Fibroblast of skin of right quadriceps (primary cell): ENCODE measurements around the gene OR1A1.
"Not testable (repeated sequence)": the region's sequence is repeated elsewhere in the genome, so short reads cannot be mapped to it uniquely, and the experiment has no call there.

Experiments
- DNase-seq: peaks from one replicate; pipeline ENCODE4 v3.0.0-alpha.2; 2013

OR1A1 gene

GRCh38 chr17:3207367-3207766 is at the start of gene OR1A1:
Gene OR1A1 (plus strand): TSS chr17:3207667. CDS start chr17:3215621, 7,954 bp downstream.
- no peak for DNase-seq

GRCh38 chr17:3167574-3167973 is 39.9 kb upstream of the OR1A1 start:
- DNase-seq, result no peak

GRCh38 chr17:3189961-3190360 is 17.5 kb upstream of the OR1A1 start:
- no peak for DNase-seq

GRCh38 chr17:3197219-3197618 is 10.2 kb upstream of the OR1A1 start, which contains the start of gene OR1A2:
Gene OR1A2 (plus strand): TSS chr17:3197519. CDS start chr17:3197519, 0 bp downstream.
- DNase-seq, result no peak

- DNase-seq, result no peak
Observed at GRCh38 chr17:3208484-3208883, 1.0 kb downstream of the OR1A1 start.

- DNase-seq, result no peak
Observed at GRCh38 chr17:3213001-3213400, 5.5 kb downstream of the OR1A1 start.

- no peak for DNase-seq
Observed at GRCh38 chr17:3213587-3213986, 6.1 kb downstream of the OR1A1 start.

GRCh38 chr17:3219978-3220377 is 12.5 kb downstream of the OR1A1 start:
- not testable (repeated sequence) for DNase-seq

- DNase-seq, result no peak
Observed at GRCh38 chr17:3221850-3222249, 14.4 kb downstream of the OR1A1 start.

GRCh38 chr17:3222505-3222904 is 15.0 kb downstream of the OR1A1 start:
- DNase-seq, result no peak

- not testable (repeated sequence) for DNase-seq
Observed at GRCh38 chr17:3224721-3225352, 17.4 kb downstream of the OR1A1 start.

GRCh38 chr17:3232300-3232699 is 24.8 kb downstream of the OR1A1 start:
- not testable (repeated sequence) for DNase-seq

GRCh38 chr17:3238685-3239084 is 31.2 kb downstream of the OR1A1 start:
- DNase-seq, result not testable (repeated sequence)

- not testable (repeated sequence) for DNase-seq
Observed at GRCh38 chr17:3241044-3241443, 33.6 kb downstream of the OR1A1 start.

- not testable (repeated sequence) for DNase-seq
Observed at GRCh38 chr17:3244841-3245240, 37.4 kb downstream of the OR1A1 start.

GRCh38 chr17:3249013-3249412 is 41.5 kb downstream of the OR1A1 start:
- not testable (repeated sequence) for DNase-seq

- no peak for DNase-seq
Observed at GRCh38 chr17:3256575-3256974, 49.1 kb downstream of the OR1A1 start.

GRCh38 chr17:3260163-3260562 is 52.7 kb downstream of the OR1A1 start:
- DNase-seq, result no peak

- no peak for DNase-seq
Observed at GRCh38 chr17:3260600-3260999, 53.1 kb downstream of the OR1A1 start.
